SK-N-SH (cell line): ENCODE results near the gene ERCC2. TPM values are rescaled to one million over a fixed set of nuclear protein-coding genes. Genes with fewer than 3 reads are reported as not detected.

Experiments used
- CTCF ChIA-PET: fragments of 300-600, 350-600 bp; formaldehyde crosslinking; extraction: SDS; loops from one replicate; lab custom pipeline; 2021; lab: Yijun Ruan, JAX
- POLR2A ChIA-PET: fragments of 350-600 bp; sonication (Branson Sonifier 250); formaldehyde crosslinking; extraction: SDS; loops from one replicate; lab custom pipeline; 2020; ENCODE audit warnings: antibody characterized with exemption, inconsistent platforms; lab: Yijun Ruan, JAX
- DNase-seq: peaks from one replicate; pipeline ENCODE4 v3.0.0; 2012
- H2AFZ ChIP-seq: fragments of 200-600 bp; sonication (generic); 2 replicates; pipeline ENCODE4 v1.8.1; 2016; ENCODE audit warnings: antibody characterized with exemption, mild to moderate bottlenecking, low read depth
- H3F3A ChIP-seq: fragments of 200-600 bp; sonication (generic); replicated peaks from 2 replicates; pipeline ENCODE3; 2016; ENCODE audit warnings: antibody characterized with exemption, mild to moderate bottlenecking; ENCODE audit not compliant: insufficient read depth
- H3K27ac ChIP-seq, 2 experiments: fragments of 200-500 bp in 1 of 2; fragments of 200-600 bp in 1 of 2; sonication (Bioruptor generic) in 1 of 2; sonication (generic), shearing (Covaris generic) in 1 of 2; 2 replicates each; pipeline versions ENCODE4 v1.5.1 to v1.6.1; 2014 to 2016; ENCODE audit warnings: low read depth in 2 of 2, inconsistent platforms in 1 of 2, low read length in 1 of 2, mild to moderate bottlenecking in 1 of 2, mixed read lengths in 1 of 2
- H3K27me3 ChIP-seq: fragments of 200-600 bp; sonication (generic), shearing (Covaris generic); 2 replicates; pipeline ENCODE4 v1.6.1; 2016; ENCODE audit warnings: mixed run types; ENCODE audit not compliant: insufficient read depth
- H3K36me3 ChIP-seq, 2 experiments: fragments of 200-500 bp in 1 of 2; fragments of 200-600 bp in 1 of 2; sonication (Bioruptor generic) in 1 of 2; sonication (generic) in 1 of 2; replicated peaks in 1 of 2; 2 replicates each; pipeline versions ENCODE3 to v1.5.1; 2014 to 2016; ENCODE audit warnings: low read length in 1 of 2, mild to moderate bottlenecking in 1 of 2; ENCODE audit not compliant: insufficient read depth in 2 of 2, control insufficient read depth in 1 of 2
- H3K4me1 ChIP-seq, 2 experiments: fragments of 200-500 bp in 1 of 2; fragments of 200-600 bp in 1 of 2; sonication (Bioruptor generic) in 1 of 2; sonication (generic), shearing (Covaris generic) in 1 of 2; 2 replicates each; pipeline versions ENCODE4 v1.5.1 to v1.6.1; 2014 to 2016; ENCODE audit warnings: low read depth in 1 of 2, low read length in 1 of 2, mixed run types in 1 of 2; ENCODE audit not compliant: insufficient read depth in 2 of 2, control insufficient read depth in 1 of 2
- H3K4me2 ChIP-seq: fragments of 200-600 bp; sonication (generic), shearing (Covaris generic); 2 replicates; pipeline ENCODE4 v1.6.1; 2017; ENCODE audit warnings: mixed run types
- H3K4me3 ChIP-seq, 2 experiments: fragments of 200-500 bp in 1 of 2; fragments of 200-600 bp in 1 of 2; sonication (Bioruptor generic) in 1 of 2; sonication (generic), shearing (Covaris generic) in 1 of 2; 2 replicates each; pipeline versions ENCODE4 v1.5.1 to v1.8.1; 2014 to 2016; ENCODE audit warnings: low read depth in 2 of 2, inconsistent platforms in 1 of 2, low read length in 1 of 2, mild to moderate bottlenecking in 1 of 2, mixed read lengths in 1 of 2, moderate library complexity in 1 of 2
- H3K79me2 ChIP-seq: fragments of 200-600 bp; sonication (generic); 2 replicates; pipeline ENCODE4 v1.8.1; 2017; ENCODE audit warnings: mild to moderate bottlenecking; ENCODE audit not compliant: insufficient read depth
- H3K9ac ChIP-seq: fragments of 200-600 bp; sonication (generic); 2 replicates; pipeline ENCODE4 v1.6.1; 2017; ENCODE audit warnings: mixed run types
- H3K9me2 ChIP-seq: fragments of 200-600 bp; sonication (generic); 2 replicates; pipeline ENCODE4 v1.6.1; 2017; ENCODE audit warnings: mixed run types
- H3K9me3 ChIP-seq: fragments of 200-600 bp; sonication (generic); 2 replicates; pipeline ENCODE4 v1.6.1; 2017; ENCODE audit warnings: mixed run types, mild to moderate bottlenecking, moderate library complexity
- H4K20me1 ChIP-seq: fragments of 200-600 bp; sonication (generic); 2 replicates; pipeline ENCODE4 v1.6.1; 2017; ENCODE audit warnings: mild to moderate bottlenecking, mixed run types; ENCODE audit not compliant: insufficient read depth
- ELF1 ChIP-seq: IDR thresholded peaks from 2 replicates; pipeline ENCODE4 v1.4.0; 2012
- EP300 ChIP-seq, 2 experiments: IDR thresholded peaks; 2 replicates each; pipeline versions ENCODE4 v1.4.0 to v1.6.1; 2012; ENCODE audit warnings: borderline replicate concordance in 1 of 2, low read depth in 1 of 2, low read length in 1 of 2
- EZH2phosphoT487 ChIP-seq: fragments of 200-600 bp; sonication (generic); IDR thresholded peaks from 2 replicates; pipeline ENCODE4 v1.6.1; 2017; ENCODE audit warnings: low read depth, mixed run types, mild to moderate bottlenecking, antibody characterized with exemption, moderate library complexity, borderline replicate concordance
- FOSL2 ChIP-seq: IDR thresholded peaks from 2 replicates; pipeline ENCODE4 v1.4.0; 2012; ENCODE audit warnings: low read depth, mild to moderate bottlenecking, moderate library complexity, borderline replicate concordance
- FOXM1 ChIP-seq: IDR thresholded peaks from 2 replicates; pipeline ENCODE4 v1.4.0; 2012; ENCODE audit warnings: low read depth, mild to moderate bottlenecking
- GATA2 ChIP-seq: sonication (generic); formaldehyde crosslinking; IDR thresholded peaks from 2 replicates; pipeline ENCODE4 v1.5.0; 2020; ENCODE audit warnings: mild to moderate bottlenecking, missing genetic modification reagents
- MAX ChIP-seq: IDR thresholded peaks from 2 replicates; pipeline ENCODE4 v1.4.0; 2012; ENCODE audit warnings: low read depth
- MEF2A ChIP-seq: IDR thresholded peaks from 2 replicates; pipeline ENCODE4 v1.4.0; 2012; ENCODE audit warnings: low read depth, borderline replicate concordance
- NRF1 ChIP-seq: IDR thresholded peaks from 2 replicates; pipeline ENCODE4 v1.6.1; 2012; ENCODE audit warnings: low read depth, mild to moderate bottlenecking, low read length
- RAD21 ChIP-seq: IDR thresholded peaks from 2 replicates; pipeline ENCODE4 v1.6.1; 2012; ENCODE audit warnings: mild to moderate bottlenecking, low read length
- RCOR1 ChIP-seq: fragments of 150-350 bp; IDR thresholded peaks from 2 replicates; pipeline ENCODE4 v1.6.1; 2017; ENCODE audit warnings: antibody characterized with exemption, low read length
- RFX5 ChIP-seq: IDR thresholded peaks from 2 replicates; pipeline ENCODE4 v1.6.1; 2012; ENCODE audit warnings: mild to moderate bottlenecking, improper control_type of control experiment, low read length
- RXRA ChIP-seq: IDR thresholded peaks from 2 replicates; pipeline ENCODE4 v1.4.0; 2012; ENCODE audit warnings: low read depth, mild to moderate bottlenecking, borderline replicate concordance
- TAF1 ChIP-seq: IDR thresholded peaks from 2 replicates; pipeline ENCODE4 v1.6.1; 2012; ENCODE audit warnings: low read depth, mild to moderate bottlenecking, low read length, moderate library complexity, borderline replicate concordance
- TCF12 ChIP-seq: IDR thresholded peaks from 2 replicates; pipeline ENCODE4 v1.4.0; 2012
- YY1 ChIP-seq: IDR thresholded peaks from 2 replicates; pipeline ENCODE4 v1.4.0; 2012; ENCODE audit warnings: low read depth, mild to moderate bottlenecking
- ZBTB33 ChIP-seq: IDR thresholded peaks from 2 replicates; pipeline ENCODE4 v1.4.0; 2012; ENCODE audit warnings: low read depth, borderline replicate concordance
- WGBS: methylation state at CpG from one replicate; pipeline ENCODE4 v1.1.6; 2017; ENCODE audit warnings: low lambda C conversion rate; 5-methylcytosine and 5-hydroxymethylcytosine counted together
- polyA plus RNA-seq, 3 experiments: library from polyadenylated mRNA; depleted of rRNA; stranded (reverse); fragments of >200 nt; gene quantifications; 2 replicates each; pipeline ENCODE4 v1.2.3, GENCODE V29; 2012
- TF ChIP-seq, protein P1 (sequence below): fragments of 150-350 bp; IDR thresholded peaks from 2 replicates; pipeline ENCODE4 v1.6.1; 2017; ENCODE audit warnings: antibody characterized with exemption, low read length, low read depth, borderline replicate concordance
- TF ChIP-seq, protein P2 (sequence below): fragments of 150-350 bp; IDR thresholded peaks from 2 replicates; pipeline ENCODE4 v1.6.1; 2016; ENCODE audit warnings: mild to moderate bottlenecking, low read depth, low read length

The ERCC2 gene
- polyA plus RNA-seq, 1 of the 3 experiments (the other 2 are of a cell fraction): 72.8 TPM

- H3K79me2 ChIP-seq: no peaks in the 10 kb centered on the region
- H3K27me3 ChIP-seq: no peaks in the 10 kb centered on the region; the same call in 1 of the 2 replicates
- peak overlapping the region; percentile 52 for H3K4me2 ChIP-seq
- no peaks in the 10 kb centered on the region for H3K36me3 ChIP-seq
- no peaks in the 10 kb centered on the region for H4K20me1 ChIP-seq
- no peaks in the 10 kb centered on the region for H3K9me3 ChIP-seq
- H3F3A ChIP-seq: peaks cover 21% of the 10 kb centered on the region
- CTCF ChIA-PET: interaction anchor here (0.8 to 1.5 kb wide), 2 partner anchors 15 to 162 kb away, joined by 3 to 4 read pairs; partner anchors contain the start of genes BLOC1S3 and TRAPPC6A
- no peak for TF ChIP-seq FOSL2
- no peak for TF ChIP-seq RXRA
- no peak for TF ChIP-seq MAX
- TF ChIP-seq ELF1: no peak
- TF ChIP-seq RCOR1: no peak
- no peak for TF ChIP-seq EZH2phosphoT487
- TF ChIP-seq MEF2A: no peak
- TF ChIP-seq FOXM1: no peak
- TF ChIP-seq RAD21: no peak
- no peak for TF ChIP-seq GATA2 (CRISPR knock-in tag)
- TF ChIP-seq EP300 (IDR thresholded peaks at IDR 0.05; ENCODE audit: borderline replicate concordance in 1 of 2, low read depth in 1 of 2, low read length in 1 of 2): no peak
- TF ChIP-seq, protein P1, sequence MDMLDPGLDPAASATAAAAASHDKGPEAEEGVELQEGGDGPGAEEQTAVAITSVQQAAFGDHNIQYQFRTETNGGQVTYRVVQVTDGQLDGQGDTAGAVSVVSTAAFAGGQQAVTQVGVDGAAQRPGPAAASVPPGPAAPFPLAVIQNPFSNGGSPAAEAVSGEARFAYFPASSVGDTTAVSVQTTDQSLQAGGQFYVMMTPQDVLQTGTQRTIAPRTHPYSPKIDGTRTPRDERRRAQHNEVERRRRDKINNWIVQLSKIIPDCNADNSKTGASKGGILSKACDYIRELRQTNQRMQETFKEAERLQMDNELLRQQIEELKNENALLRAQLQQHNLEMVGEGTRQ: no peak
- TF ChIP-seq, protein P2, sequence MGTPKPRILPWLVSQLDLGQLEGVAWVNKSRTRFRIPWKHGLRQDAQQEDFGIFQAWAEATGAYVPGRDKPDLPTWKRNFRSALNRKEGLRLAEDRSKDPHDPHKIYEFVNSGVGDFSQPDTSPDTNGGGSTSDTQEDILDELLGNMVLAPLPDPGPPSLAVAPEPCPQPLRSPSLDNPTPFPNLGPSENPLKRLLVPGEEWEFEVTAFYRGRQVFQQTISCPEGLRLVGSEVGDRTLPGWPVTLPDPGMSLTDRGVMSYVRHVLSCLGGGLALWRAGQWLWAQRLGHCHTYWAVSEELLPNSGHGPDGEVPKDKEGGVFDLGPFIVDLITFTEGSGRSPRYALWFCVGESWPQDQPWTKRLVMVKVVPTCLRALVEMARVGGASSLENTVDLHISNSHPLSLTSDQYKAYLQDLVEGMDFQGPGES: no peak
- H3K9me2 ChIP-seq: no peaks in the 10 kb centered on the region
- H3K27ac ChIP-seq: no peak overlapping the region
- H3K4me3 ChIP-seq: peak overlapping the region; percentile 40 to 49; a peak in 3 of 4 replicates
- H3K9ac ChIP-seq: no peak overlapping the region
- 21% methylated on average over 25 of the region's 25 CpGs for WGBS
- DNase-seq: no peak
- POLR2A ChIA-PET: no interaction called here
- no peak overlapping the region for H2AFZ ChIP-seq
- peaks cover 0 to 2% of the 10 kb centered on the region in 2 experiments; a peak in 1 of 4 replicates for H3K4me1 ChIP-seq
Measured at GRCh38 chr19:45340899-45341453, 29.4 kb downstream of the ERCC2 start.

GRCh38 chr19:45340232-45340898, 30.0 kb downstream of the ERCC2 start, which contains the start of gene KLC3:
Gene KLC3 (plus strand): TSS chr19:45340750. CDS start chr19:45345542, 4,792 bp downstream.
- Histone ChIP-seq H3K27me3 (no peaks in the 10 kb centered on the region; the same call in 1 of the 2 replicates), H3K4me2 (peak within 1 kb of the TSS; percentile 52), H3K9me2 (no peaks in the 10 kb centered on the region), H3K4me3 (peak within 1 kb of the TSS; percentile 40 to 49; a peak in 3 of 4 replicates), H3K4me1 (peaks cover 0 to 2% of the 10 kb centered on the region in 2 experiments; a peak in 1 of 4 replicates), H3K9me3 (no peaks in the 10 kb centered on the region), H3K9ac (no peak within 1 kb of the TSS), H3K27ac (no peak within 1 kb of the TSS), H2AFZ (no peak within 1 kb of the TSS), H3K36me3 (no peaks in the 10 kb centered on the region), H4K20me1 (no peaks in the 10 kb centered on the region), H3F3A (peaks cover 21% of the 10 kb centered on the region), H3K79me2 (no peaks in the 10 kb centered on the region)
- ChIA-PET POLR2A (no interaction called here), CTCF (interaction anchor here (2.5 to 3.4 kb wide), 2 partner anchors 31 to 177 kb away, joined by 13 read pairs; partner anchors contain the start of gene ERCC2)
- 18% methylated on average over 26 of the region's 50 CpGs for WGBS
- DNase-seq: peak; percentile 70
- TF ChIP-seq ZBTB33 (no peak), NRF1 (no peak), EZH2phosphoT487 (no peak), TCF12 (no peak), RAD21 (no peak), TAF1 (no peak), RCOR1 (no peak), RFX5 (no peak), FOXM1 (no peak), YY1 (no peak)
- TF ChIP-seq, protein P1: no peak
